Fibroblast of villous mesenchyme (primary cell): ENCODE measurements around the gene SORCS2. TPM values are rescaled to one million over a fixed set of nuclear protein-coding genes. Genes with fewer than 3 reads are reported as not detected.
A peak's percentile ranks its signal among the peaks of the same experiment; 100 is the strongest.

Experiments
- DNase-seq: peaks from one replicate; pipeline ENCODE4 v3.0.0-alpha.2; 2010; ENCODE audit warnings: low read depth
- H3K4me3 ChIP-seq: 2 replicates; pipeline ENCODE4 v1.5.1; 2011; ENCODE audit warnings: low read depth, mild to moderate bottlenecking, low read length
- total RNA-seq: library from RNA; depleted of rRNA; stranded (reverse); fragments of >200 nt; gene quantifications from 2 replicates; pipeline ENCODE4 v1.2.3, GENCODE V29; 2012
- TF ChIP-seq, protein P1 (sequence below): IDR thresholded peaks from 2 replicates; pipeline ENCODE4 v1.5.1; 2012; ENCODE audit warnings: low read depth, mild to moderate bottlenecking, low read length; ENCODE audit not compliant: insufficient read depth

Gene SORCS2
- total RNA-seq, 1 donor, result under 0.01 TPM

GRCh38 chr4:7766661-7767345, 574.5 kb downstream of the SORCS2 start:
- no peak for DNase-seq
- no peak overlapping the region for H3K4me3 ChIP-seq
- TF ChIP-seq, protein P1, sequence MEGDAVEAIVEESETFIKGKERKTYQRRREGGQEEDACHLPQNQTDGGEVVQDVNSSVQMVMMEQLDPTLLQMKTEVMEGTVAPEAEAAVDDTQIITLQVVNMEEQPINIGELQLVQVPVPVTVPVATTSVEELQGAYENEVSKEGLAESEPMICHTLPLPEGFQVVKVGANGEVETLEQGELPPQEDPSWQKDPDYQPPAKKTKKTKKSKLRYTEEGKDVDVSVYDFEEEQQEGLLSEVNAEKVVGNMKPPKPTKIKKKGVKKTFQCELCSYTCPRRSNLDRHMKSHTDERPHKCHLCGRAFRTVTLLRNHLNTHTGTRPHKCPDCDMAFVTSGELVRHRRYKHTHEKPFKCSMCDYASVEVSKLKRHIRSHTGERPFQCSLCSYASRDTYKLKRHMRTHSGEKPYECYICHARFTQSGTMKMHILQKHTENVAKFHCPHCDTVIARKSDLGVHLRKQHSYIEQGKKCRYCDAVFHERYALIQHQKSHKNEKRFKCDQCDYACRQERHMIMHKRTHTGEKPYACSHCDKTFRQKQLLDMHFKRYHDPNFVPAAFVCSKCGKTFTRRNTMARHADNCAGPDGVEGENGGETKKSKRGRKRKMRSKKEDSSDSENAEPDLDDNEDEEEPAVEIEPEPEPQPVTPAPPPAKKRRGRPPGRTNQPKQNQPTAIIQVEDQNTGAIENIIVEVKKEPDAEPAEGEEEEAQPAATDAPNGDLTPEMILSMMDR, result no peak

GRCh38 chr4:7767526-7767925, 575.2 kb downstream of the SORCS2 start:
- no peak for DNase-seq
- no peak overlapping the region for H3K4me3 ChIP-seq
- TF ChIP-seq, protein P1, result no peak

GRCh38 chr4:7767966-7768365, 575.6 kb downstream of the SORCS2 start:
- TF ChIP-seq, protein P1, result no peak
- no peak for DNase-seq

GRCh38 chr4:7768736-7769135, 576.4 kb downstream of the SORCS2 start:
- H3K4me3 ChIP-seq, result no peak overlapping the region
- TF ChIP-seq, protein P1, result no peak
- no peak for DNase-seq

More at GRCh38 chr4:7767966-7768365, 575.6 kb downstream of the SORCS2 start:
- H3K4me3 ChIP-seq, result no peak overlapping the region

DNA sequence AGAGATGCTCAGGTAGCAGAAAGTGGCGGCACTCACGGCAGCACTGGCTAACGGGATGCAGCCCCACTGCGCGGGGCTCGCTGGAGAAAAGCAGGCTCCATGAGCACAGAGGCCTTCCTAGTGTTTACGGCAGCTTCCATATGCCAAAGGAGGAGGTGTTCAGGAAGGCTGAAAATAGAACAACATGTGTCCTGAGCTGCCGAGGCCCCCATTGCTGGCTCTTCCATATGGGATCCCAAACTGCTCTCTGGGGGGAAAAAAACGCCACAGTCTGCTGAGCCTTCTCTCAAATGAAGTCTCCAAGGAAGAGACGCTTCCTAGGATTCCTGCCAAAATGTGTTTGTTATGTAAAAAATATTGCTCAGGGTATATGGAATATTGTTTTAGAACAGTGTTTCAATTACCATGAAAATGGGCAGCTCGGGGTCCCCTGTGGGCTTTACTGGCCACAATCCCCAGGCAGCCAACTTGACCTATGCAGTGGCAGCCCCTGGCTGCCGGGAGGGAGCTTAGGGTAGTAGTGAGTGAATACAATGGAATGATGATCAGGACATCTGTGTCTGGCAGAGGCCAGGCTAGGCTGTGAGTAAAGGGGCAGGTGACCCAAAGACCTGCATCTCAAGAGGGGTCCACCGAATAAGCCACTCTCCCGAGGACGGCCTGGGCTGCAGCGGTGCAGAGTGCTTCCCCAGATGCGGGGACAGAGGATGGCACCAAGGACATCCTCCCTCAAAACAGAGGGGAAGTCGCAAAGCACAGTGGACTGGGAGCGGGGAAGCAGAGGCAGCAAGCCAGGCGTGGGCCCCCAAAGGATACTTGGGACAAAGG, 577.3 kb downstream of the SORCS2 start:
- DNase-seq, result no peak
- TF ChIP-seq, protein P1, result no peak
- no peak overlapping the region for H3K4me3 ChIP-seq

- DNase-seq, result peak; percentile 32
- H3K4me3 ChIP-seq, result no peak overlapping the region
- TF ChIP-seq, protein P1, result peak; percentile 63
Observed at GRCh38 chr4:7770224-7771050, 578.1 kb downstream of the SORCS2 start.
